H9 (cell line): Measurements from ENCODE around the gene IQSEC1. TPM values are rescaled to one million over a fixed set of nuclear protein-coding genes. Genes with fewer than 3 reads are reported as not detected.

Experiments
- DNase-seq: peaks from one replicate; pipeline ENCODE4 v3.0.0-alpha.2; 2017
- H2AFZ ChIP-seq: one replicate; pipeline ENCODE4 v1.6.1; 2013; ENCODE audit warnings: mild to moderate bottlenecking, low read length, control low read depth, moderate library complexity
- H2AK5ac ChIP-seq: 2 replicates; pipeline ENCODE4 v1.6.1; 2013; ENCODE audit warnings: low read length, control low read depth, mixed read lengths; ENCODE audit not compliant: insufficient read length
- H2BK120ac ChIP-seq: one replicate; pipeline ENCODE4 v1.6.1; 2013; ENCODE audit warnings: low read depth, mild to moderate bottlenecking, low read length, control low read depth, inconsistent platforms; ENCODE audit not compliant: poor library complexity, severe bottlenecking
- H2BK12ac ChIP-seq: 2 replicates; pipeline ENCODE4 v1.6.1; 2013; ENCODE audit warnings: low read length, control low read depth, mixed read lengths, low read depth; ENCODE audit not compliant: insufficient read length
- H2BK15ac ChIP-seq: 2 replicates; pipeline ENCODE4 v1.6.1; 2013; ENCODE audit warnings: low read depth, low read length, control low read depth
- H2BK20ac ChIP-seq: one replicate; pipeline ENCODE4 v1.6.1; 2013; ENCODE audit warnings: low read depth, mild to moderate bottlenecking, low read length, control low read depth, inconsistent platforms; ENCODE audit not compliant: poor library complexity, severe bottlenecking
- H2BK5ac ChIP-seq: 2 replicates; pipeline ENCODE4 v1.6.1; 2013; ENCODE audit warnings: low read length, control low read depth, mixed read lengths; ENCODE audit not compliant: insufficient read length
- H3K14ac ChIP-seq: 2 replicates; pipeline ENCODE4 v1.6.1; 2013; ENCODE audit warnings: low read length, control low read depth; ENCODE audit not compliant: insufficient read depth
- H3K18ac ChIP-seq: 2 replicates; pipeline ENCODE4 v1.6.1; 2013; ENCODE audit warnings: low read depth, mild to moderate bottlenecking, mixed read lengths, low read length, control low read depth; ENCODE audit not compliant: insufficient read length
- H3K23ac ChIP-seq: 2 replicates; pipeline ENCODE4 v1.6.1; 2013; ENCODE audit warnings: low read length, control low read depth, mixed read lengths, low read depth; ENCODE audit not compliant: insufficient read length
- H3K23me2 ChIP-seq: 2 replicates; pipeline ENCODE4 v1.6.1; 2013; ENCODE audit warnings: low read depth, mild to moderate bottlenecking, mixed read lengths, low read length, control low read depth; ENCODE audit not compliant: insufficient read length, poor library complexity, severe bottlenecking
- H3K27ac ChIP-seq: 2 replicates; pipeline ENCODE4 v1.5.1; 2013; ENCODE audit warnings: low read length, control low read depth, mixed read lengths, low read depth; ENCODE audit not compliant: insufficient read length
- H3K27me3 ChIP-seq: 2 replicates; pipeline ENCODE4 v1.6.1; 2013; ENCODE audit warnings: low read length, control low read depth, inconsistent platforms; ENCODE audit not compliant: insufficient read depth
- H3K4ac ChIP-seq: 2 replicates; pipeline ENCODE4 v1.6.1; 2013; ENCODE audit warnings: low read depth, mild to moderate bottlenecking, control low read depth, inconsistent platforms, low read length, moderate library complexity
- H3K4me1 ChIP-seq: 2 replicates; pipeline ENCODE4 v1.6.1; 2013; ENCODE audit warnings: low read length, control low read depth, inconsistent platforms; ENCODE audit not compliant: insufficient read depth
- H3K4me2 ChIP-seq: 2 replicates; pipeline ENCODE4 v1.6.1; 2013; ENCODE audit warnings: low read length, control low read depth, mixed read lengths; ENCODE audit not compliant: insufficient read length, insufficient read depth
- H3K56ac ChIP-seq: 2 replicates; pipeline ENCODE4 v1.6.1; 2013; ENCODE audit warnings: low read depth, mild to moderate bottlenecking, mixed read lengths, low read length, control low read depth; ENCODE audit not compliant: insufficient read length
- H3K79me1 ChIP-seq: 2 replicates; pipeline ENCODE4 v1.6.1; 2013; ENCODE audit warnings: low read depth, mild to moderate bottlenecking, moderate library complexity, low read length, control low read depth, inconsistent platforms; ENCODE audit not compliant: insufficient read depth, poor library complexity, severe bottlenecking
- H3K79me2 ChIP-seq: 2 replicates; pipeline ENCODE4 v1.6.1; 2013; ENCODE audit warnings: low read length, control low read depth, inconsistent platforms; ENCODE audit not compliant: insufficient read depth
- H3K9ac ChIP-seq: 2 replicates; pipeline ENCODE4 v1.6.1; 2013; ENCODE audit warnings: low read length, control low read depth, mixed read lengths; ENCODE audit not compliant: insufficient read length; ENCODE audit errors: extremely low read depth
- H3K9me3 ChIP-seq: one replicate; pipeline ENCODE4 v1.6.1; 2013; ENCODE audit warnings: low read depth, low read length, inconsistent platforms; ENCODE audit not compliant: control insufficient read depth
- H3T11ph ChIP-seq: one replicate; pipeline ENCODE4 v1.6.1; 2013; ENCODE audit warnings: mild to moderate bottlenecking, low read length, control low read depth, inconsistent platforms
- H4K20me1 ChIP-seq: one replicate; pipeline ENCODE4 v1.6.1; 2013; ENCODE audit not compliant: control insufficient read depth, insufficient read length, insufficient read depth
- H4K5ac ChIP-seq: 2 replicates; pipeline ENCODE4 v1.6.1; 2013; ENCODE audit warnings: low read depth, mild to moderate bottlenecking, mixed read lengths, low read length, control low read depth; ENCODE audit not compliant: insufficient read length
- H4K8ac ChIP-seq: replicated peaks from 2 replicates; pipeline ENCODE4 v1.6.1; 2013; ENCODE audit warnings: low read length, control low read depth, mixed read lengths, low read depth; ENCODE audit not compliant: insufficient read length
- H4K91ac ChIP-seq: 2 replicates; pipeline ENCODE4 v1.6.1; 2013; ENCODE audit warnings: low read depth, mild to moderate bottlenecking, moderate library complexity, mixed read lengths, low read length, control low read depth; ENCODE audit not compliant: insufficient read length
- H3K27ac Mint-ChIP-seq, 3 experiments: 2 replicates in 2 of 3; 3 replicates in 1 of 3; pipeline ENCODE4 v1.8.0; 2020 to 2021; ENCODE audit warnings: mixed read lengths in 3 of 3, mild to moderate bottlenecking in 1 of 3, moderate library complexity in 1 of 3
- H3K27me3 Mint-ChIP-seq: 2 replicates; pipeline ENCODE4 v1.8.0; 2021; ENCODE audit warnings: low read depth, mild to moderate bottlenecking, moderate library complexity, mixed read lengths
- H3K36me3 Mint-ChIP-seq, 3 experiments: 2 replicates in 2 of 3; 3 replicates in 1 of 3; pipeline ENCODE4 v1.8.0; 2020 to 2021; ENCODE audit warnings: low read depth in 3 of 3, mixed read lengths in 3 of 3; ENCODE audit not compliant: insufficient read depth in 1 of 3
- H3K4me1 Mint-ChIP-seq, 2 experiments: 2 replicates each; pipeline ENCODE4 v1.8.0; 2020; ENCODE audit warnings: mixed read lengths in 2 of 2
- H3K4me3 Mint-ChIP-seq, 2 experiments: 2 replicates in 1 of 2; 3 replicates in 1 of 2; pipeline ENCODE4 v1.8.0; 2020 to 2021; ENCODE audit warnings: mild to moderate bottlenecking in 2 of 2, mixed read lengths in 2 of 2, moderate library complexity in 1 of 2
- H3K9me3 Mint-ChIP-seq, 2 experiments: 2 replicates in 1 of 2; 3 replicates in 1 of 2; pipeline ENCODE4 v1.8.0; 2020; ENCODE audit warnings: mild to moderate bottlenecking in 2 of 2, mixed read lengths in 2 of 2, moderate library complexity in 1 of 2
- CTCF ChIP-seq: fragments of 200-600 bp; sonication (generic); conservative IDR thresholded peaks from 3 replicates; pipeline ENCODE4 v1.8.0; 2021; ENCODE audit warnings: antibody characterized with exemption, mild to moderate bottlenecking
- WGBS: extraction: QIAGEN DNeasy Blood & Tissue Kit; methylation state at CpG from one replicate; pipeline ENCODE4 v1.1.7; 2013; ENCODE audit warnings: missing lambda C conversion rate, low lambda C conversion rate, mixed read lengths; ENCODE audit not compliant: insufficient read length; ENCODE audit errors: extremely low coverage; 5-methylcytosine and 5-hydroxymethylcytosine counted together
- total RNA-seq: library from RNA; stranded (reverse); gene quantifications from 2 replicates; pipeline ENCODE4 v1.2.1, GENCODE V29; 2021

The IQSEC1 gene
- total RNA-seq, 1 experiment from 2014 or later: 19.1 TPM

- Histone ChIP-seq H4K8ac (no peak overlapping the region), H4K91ac (no peak overlapping the region), H3K27ac (no peak overlapping the region), H3K79me1 (no peaks in the 10 kb centered on the region), H4K20me1 (no peaks in the 10 kb centered on the region), H3T11ph (no peak overlapping the region), H3K14ac (no peak overlapping the region), H4K5ac (no peak overlapping the region), H2BK12ac (no peak overlapping the region), H3K23ac (no peak overlapping the region), H3K4me2 (no peak overlapping the region), H2BK20ac (no peak overlapping the region), H3K23me2 (no peaks in the 10 kb centered on the region), H2BK15ac (no peak overlapping the region), H2AK5ac (no peak overlapping the region), H3K4me1 (no peaks in the 10 kb centered on the region), H3K9me3 (no peaks in the 10 kb centered on the region), H3K18ac (no peak overlapping the region), H2BK5ac (no peak overlapping the region), H3K56ac (no peak overlapping the region), H3K79me2 (no peaks in the 10 kb centered on the region), H3K27me3 (no peaks in the 10 kb centered on the region), H3K9ac (no peak overlapping the region), H2AFZ (no peak overlapping the region), H2BK120ac (no peak overlapping the region), H3K4ac (no peak overlapping the region)
- DNase-seq: no peak
- Mint-ChIP-seq H3K36me3 (no peaks in the 10 kb centered on the region), H3K27me3 (peaks cover 4% of the 10 kb centered on the region), H3K9me3 (no peaks in the 10 kb centered on the region), H3K4me3 (no peak overlapping the region), H3K4me1 (peaks cover 0 to 3% of the 10 kb centered on the region in 2 experiments; a peak in 2 of 4 replicates), H3K27ac (no peak overlapping the region)
- WGBS: no CpG with 5 or more reads among the region's 8 CpGs
- no peak for TF ChIP-seq CTCF
Observed at GRCh38 chr3:13085846-13086179, 12.6 kb upstream of the IQSEC1 start.
